BJ (cell line): ENCODE results near the gene LVRN. TPM values are rescaled to one million over a fixed set of nuclear protein-coding genes. Genes with fewer than 3 reads are reported as not detected.

Experiments
- CTCF ChIA-PET: fragments of 350-600 bp; formaldehyde crosslinking; extraction: SDS; loops from one replicate; lab custom pipeline; 2021; ENCODE audit warnings: antibody characterized with exemption, inconsistent platforms; lab: Yijun Ruan, JAX
- POLR2A ChIA-PET: fragments of 300-600 bp; sonication (Branson Sonifier 250); formaldehyde crosslinking; extraction: SDS; loops from one replicate; lab custom pipeline; 2021; ENCODE audit warnings: antibody characterized with exemption; lab: Charles Lee
- DNase-seq: peaks from one replicate; pipeline ENCODE4 v3.0.0-alpha.2; 2011; ENCODE audit warnings: low read depth
- H3K27me3 ChIP-seq: 2 replicates; pipeline ENCODE4 v1.6.0; 2011; ENCODE audit warnings: low read length; ENCODE audit not compliant: control insufficient read depth, insufficient read depth
- H3K36me3 ChIP-seq: 2 replicates; pipeline ENCODE4 v1.5.1; 2011; ENCODE audit warnings: low read length; ENCODE audit not compliant: control insufficient read depth, insufficient read depth
- H3K4me3 ChIP-seq: 2 replicates; pipeline ENCODE4 v1.5.1; 2011; ENCODE audit warnings: low read depth, mild to moderate bottlenecking, control low read depth, low read length
- CTCF ChIP-seq: IDR thresholded peaks from 2 replicates; pipeline ENCODE4 v1.5.1; 2011; ENCODE audit warnings: low read depth, mild to moderate bottlenecking, control low read depth, inconsistent platforms, low read length, moderate library complexity; ENCODE audit not compliant: insufficient read depth
- polyA plus RNA-seq: library from polyadenylated mRNA; depleted of rRNA; stranded (reverse); fragments of >200 nt; gene quantifications from 2 replicates; pipeline ENCODE4 v1.2.3, GENCODE V29; 2011

LVRN gene
- polyA plus RNA-seq, 1 experiment, result 0.05 TPM

GRCh38 chr5:115930630-115931337, 31.5 kb upstream of the LVRN start:
- ChIA-PET POLR2A (no interaction called here), CTCF (interaction anchor here (0.6 kb wide), 1 partner anchor 84 kb away, joined by 3 read pairs; no protein-coding TSS in a partner anchor)
- no peak overlapping the region for H3K4me3 ChIP-seq
- TF ChIP-seq CTCF, result no peak
- no peaks in the 10 kb centered on the region for H3K27me3 ChIP-seq
- no peak for DNase-seq
- no peaks in the 10 kb centered on the region for H3K36me3 ChIP-seq

- no peak overlapping the region for H3K4me3 ChIP-seq
- no peak for TF ChIP-seq CTCF
- no peaks in the 10 kb centered on the region for H3K36me3 ChIP-seq
- no peaks in the 10 kb centered on the region for H3K27me3 ChIP-seq
- no peak for DNase-seq
- ChIA-PET POLR2A (no interaction called here), CTCF (interaction anchor here (1.5 kb wide), 1 partner anchor 136 kb away, joined by 5 read pairs; no protein-coding TSS in a partner anchor)
Observed at GRCh38 chr5:115932991-115933390, 29.3 kb upstream of the LVRN start.

- ChIA-PET CTCF (no interaction called here), POLR2A (no interaction called here)
- H3K4me3 ChIP-seq, result no peak overlapping the region
- no peaks in the 10 kb centered on the region for H3K36me3 ChIP-seq
- H3K27me3 ChIP-seq, result no peaks in the 10 kb centered on the region
- TF ChIP-seq CTCF, result no peak
- DNase-seq, result no peak
Observed at GRCh38 chr5:115934388-115934974, 27.8 kb upstream of the LVRN start.

GRCh38 chr5:115936031-115936430, 26.2 kb upstream of the LVRN start:
- no peak for DNase-seq
- POLR2A ChIA-PET, result no interaction called here
- Histone ChIP-seq H3K4me3 (no peak overlapping the region), H3K36me3 (no peaks in the 10 kb centered on the region), H3K27me3 (no peaks in the 10 kb centered on the region)
- CTCF ChIA-PET, result no interaction called here
- no peak for TF ChIP-seq CTCF

GRCh38 chr5:115939059-115939458, 23.2 kb upstream of the LVRN start:
- TF ChIP-seq CTCF, result no peak
- no peaks in the 10 kb centered on the region for H3K27me3 ChIP-seq
- no peaks in the 10 kb centered on the region for H3K36me3 ChIP-seq
- no peak overlapping the region for H3K4me3 ChIP-seq
- DNase-seq, result no peak
- ChIA-PET CTCF (interaction anchor here (2.4 kb wide), 1 partner anchor 18 kb away, joined by 5 read pairs; no protein-coding TSS in a partner anchor), POLR2A (no interaction called here)
